GM12878 (cell line): Measurements from ENCODE around the gene SLC35E2B. TPM values are rescaled to one million over a fixed set of nuclear protein-coding genes. Genes with fewer than 3 reads are reported as not detected.

ENCODE experiments used
- ATAC-seq: fragments of 200-7000 bp; cut with Tn5 transposase; 3 replicates; pipeline ENCODE4 v1.9.1; 2020; ENCODE audit warnings: mild to moderate bottlenecking, moderate library complexity
- BruUV-seq: library from RNA; stranded (reverse); fragments of 400-500 nt; replicated peaks from 2 replicates; lab custom pipeline; 2021; lab: Mats Ljungman, UMichigan
- CTCF ChIA-PET: fragments of 300-600 bp; sonication (Branson Sonifier 250); formaldehyde crosslinking; extraction: SDS; loops from one replicate; lab custom pipeline; 2021; ENCODE audit warnings: inconsistent platforms; lab: Yijun Ruan, JAX
- POLR2A ChIA-PET: fragments of 350-600 bp; formaldehyde crosslinking; extraction: SDS; loops from one replicate; lab custom pipeline; 2021; ENCODE audit warnings: inconsistent platforms; lab: Charles Lee
- RAD21 ChIA-PET: fragments of 300-600 bp; sonication (Branson Sonifier 250); formaldehyde crosslinking; loops from one replicate; lab custom pipeline; 2023; ENCODE audit warnings: antibody characterized with exemption; ENCODE audit not compliant: unreplicated experiment; lab: Charles Lee
- SMC1A ChIA-PET: fragments of 300-600 bp; sonication (Branson Sonifier 250); formaldehyde crosslinking; loops from one replicate; lab custom pipeline; 2023; ENCODE audit not compliant: unreplicated experiment, uncharacterized antibody; lab: Charles Lee
- DNase-seq: peaks from one replicate; pipeline ENCODE4 v3.0.0-alpha.2; 2011; ENCODE audit warnings: low read depth, low spot score
- FAIRE-seq: peaks from 3 replicates; lab custom pipeline; 2011; peaks lifted over from hg19 to GRCh38; lab: Jason Lieb, UNC
- H2AFZ ChIP-seq: 2 replicates; pipeline ENCODE4 v1.6.0; 2011; ENCODE audit warnings: low read depth, low read length, control low read depth; ENCODE audit not compliant: control insufficient read depth
- H3K27ac ChIP-seq: 2 replicates; pipeline ENCODE4 v1.5.1; 2011; ENCODE audit warnings: control low read depth; ENCODE audit not compliant: control insufficient read depth, insufficient read depth
- H3K27me3 ChIP-seq, 2 experiments: replicated peaks in 1 of 2; 2 replicates each; pipeline versions ENCODE4 v1.6.0 to v1.6.1; 2011; ENCODE audit warnings: low read length in 1 of 2; ENCODE audit not compliant: control insufficient read depth in 2 of 2, insufficient read depth in 2 of 2
- H3K36me3 ChIP-seq, 2 experiments: 2 replicates each; pipeline ENCODE4 v1.5.1; 2011; ENCODE audit warnings: low read length in 1 of 2; ENCODE audit not compliant: control insufficient read depth in 2 of 2, insufficient read depth in 2 of 2
- H3K4me1 ChIP-seq: 2 replicates; pipeline ENCODE4 v1.6.1; 2011; ENCODE audit warnings: mild to moderate bottlenecking, low read length, moderate library complexity, mixed read lengths; ENCODE audit not compliant: control insufficient read depth, insufficient read depth
- H3K4me2 ChIP-seq: 2 replicates; pipeline ENCODE4 v1.6.0; 2011; ENCODE audit warnings: control low read depth; ENCODE audit not compliant: control insufficient read depth, insufficient read depth
- H3K4me3 ChIP-seq: fragments of 200-600 bp; sonication (generic); 2 replicates; pipeline ENCODE4 v1.5.1; 2016
- H3K79me2 ChIP-seq: 2 replicates; pipeline ENCODE4 v1.6.0; 2011; ENCODE audit warnings: low read length; ENCODE audit not compliant: control insufficient read depth, insufficient read depth
- H3K9ac ChIP-seq: 2 replicates; pipeline ENCODE4 v1.8.0; 2011; ENCODE audit warnings: low read length, control low read depth, mixed read lengths; ENCODE audit not compliant: control insufficient read depth, insufficient read depth
- H3K9me3 ChIP-seq: replicated peaks from 3 replicates; pipeline ENCODE4 v1.5.1; 2011; ENCODE audit warnings: mild to moderate bottlenecking, low read length; ENCODE audit not compliant: control insufficient read depth, insufficient read depth
- H4K20me1 ChIP-seq: 2 replicates; pipeline ENCODE4 v1.6.0; 2011; ENCODE audit not compliant: control insufficient read depth, insufficient read depth
- BCL3 ChIP-seq: IDR thresholded peaks from 2 replicates; pipeline ENCODE4 v1.6.1; 2011; ENCODE audit warnings: borderline replicate concordance, low read depth, mild to moderate bottlenecking, moderate library complexity, low read length; ENCODE audit not compliant: insufficient read depth, poor library complexity, severe bottlenecking
- BMI1 ChIP-seq: fragments of 450-650 bp; IDR thresholded peaks from 2 replicates; pipeline ENCODE4 v1.6.1; 2016; ENCODE audit warnings: mild to moderate bottlenecking, moderate library complexity, borderline replicate concordance
- ETV6 ChIP-seq, 2 experiments: fragments of 450-650 bp in 1 of 2; IDR thresholded peaks in 1 of 2; conservative IDR thresholded peaks in 1 of 2; 2 replicates each; pipeline ENCODE4 v1.6.1; 2014; ENCODE audit warnings: antibody characterized with exemption in 1 of 2, borderline replicate concordance in 1 of 2, low read depth in 1 of 2, mild to moderate bottlenecking in 1 of 2, moderate library complexity in 1 of 2
- HDAC6 ChIP-seq: fragments of 200-600 bp; sonication (generic); IDR thresholded peaks from one replicate; pipeline ENCODE4 v1.8.0; 2017; ENCODE audit warnings: antibody characterized with exemption; ENCODE audit not compliant: unreplicated experiment
- HSF1 ChIP-seq: fragments of 150-350 bp; IDR thresholded peaks from 2 replicates; pipeline ENCODE4 v1.6.1; 2014; ENCODE audit warnings: mild to moderate bottlenecking, low read depth, low read length
- JUND ChIP-seq: IDR thresholded peaks from 2 replicates; pipeline ENCODE4 v1.6.1; 2012; ENCODE audit warnings: low read depth, mild to moderate bottlenecking, low read length, improper control_type of control experiment, moderate library complexity
- SMARCA5 ChIP-seq: fragments of 450-650 bp; IDR thresholded peaks from 2 replicates; pipeline ENCODE4 v1.6.1; 2017; ENCODE audit warnings: mild to moderate bottlenecking
- STAT1 ChIP-seq: fragments of 450-650 bp; conservative IDR thresholded peaks from 2 replicates; pipeline ENCODE4 v1.6.1; 2014; ENCODE audit warnings: antibody characterized with exemption, mild to moderate bottlenecking
- STAT3 ChIP-seq: IDR thresholded peaks from 2 replicates; pipeline ENCODE4 v1.6.1; 2011; ENCODE audit warnings: low read depth, low read length, improper control_type of control experiment
- ZNF207 ChIP-seq: fragments of 450-650 bp; IDR thresholded peaks from 2 replicates; pipeline ENCODE4 v1.6.1; 2014; ENCODE audit warnings: antibody characterized with exemption, mild to moderate bottlenecking, borderline replicate concordance
- ZNF217 ChIP-seq: fragments of 450-650 bp; IDR thresholded peaks from 2 replicates; pipeline ENCODE4 v1.6.1; 2017; ENCODE audit warnings: antibody characterized with exemption, mild to moderate bottlenecking
- ZNF622 ChIP-seq: fragments of 450-650 bp; IDR thresholded peaks from 2 replicates; pipeline ENCODE4 v1.6.1; 2017; ENCODE audit warnings: mild to moderate bottlenecking, inconsistent platforms
- WGBS: methylation state at CpG from one replicate; pipeline ENCODE4 v1.1.6; 2016; ENCODE audit warnings: low lambda C conversion rate; ENCODE audit not compliant: insufficient replicate concordance, insufficient coverage; ENCODE audit errors: missing lambda C conversion rate; 5-methylcytosine and 5-hydroxymethylcytosine counted together
- in situ Hi-C: fragments of 300-500 bp; cut with MboI; formaldehyde crosslinking; loops from 9 replicates; pipeline ENCODE4 v1.14.3; 2018; ENCODE audit warnings: mixed read lengths
- intact Hi-C: fragments of 100-400 bp; cut with micrococcal nuclease; formaldehyde crosslinking; loops from one replicate; pipeline ENCODE4 v1.14.2; 2022; ENCODE audit not compliant: unreplicated experiment
- polyA plus RNA-seq, 11 experiments: library from polyadenylated mRNA; depleted of rRNA in 4 of 11; unstranded in 6 of 11; stranded (reverse) in 5 of 11; fragments of >200 nt; fragmentation: Nextera tagmentation in 4 of 11; fragmentation: Illumina TruSeq in 1 of 11; extraction: Ambion mirVana in 4 of 11; extraction: Trizol in 1 of 11; gene quantifications; 1 replicate in 1 of 11; 2 replicates in 10 of 11; pipeline versions ENCODE4 v1.2.1 to v1.2.3, GENCODE V29; 2011 to 2016; ENCODE audit warnings: inconsistent platforms in 2 of 11, missing spikeins in 2 of 11, low read depth in 1 of 11
- total RNA-seq, 4 experiments: library from RNA; depleted of rRNA in 3 of 4; stranded (reverse); fragments of >200 nt in 3 of 4; fragmentation: Illumina TruSeq in 1 of 4; extraction: Trizol in 1 of 4; gene quantifications; 2 replicates each; pipeline versions ENCODE4 v1.2.1 to v1.2.3, GENCODE V29; 2013 to 2021

Gene SLC35E2B
- total and polyA plus RNA-seq, 10 of the 15 experiments (the other 5 are each of a cell fraction or from before 2014, with no cell fraction given), result 2.6 to 36.7 (median 18.6) TPM

- in situ Hi-C loops, result no loop called here
- H3K4me3 ChIP-seq, result no peak overlapping the region
- no peaks in the 10 kb centered on the region for H3K79me2 ChIP-seq
- no TSS peak for BruUV-seq
- no peak overlapping the region for H3K4me2 ChIP-seq
- H3K27ac ChIP-seq, result no peak overlapping the region
- no peak overlapping the region for H2AFZ ChIP-seq
- ChIA-PET RAD21 (no interaction called here), CTCF (no interaction called here), SMC1A (no interaction called here), POLR2A (no interaction called here)
- ATAC-seq (no peak), FAIRE-seq (no peak), DNase-seq (no peak)
- H3K4me1 ChIP-seq, result no peaks in the 10 kb centered on the region
- H3K27me3 ChIP-seq, result no peaks in the 10 kb centered on the region; a peak in 1 of 4 replicates
- H3K9ac ChIP-seq, result no peak overlapping the region
- intact Hi-C loops, result no loop called here
- no peaks in the 10 kb centered on the region for H3K36me3 ChIP-seq
- no peaks in the 10 kb centered on the region for H4K20me1 ChIP-seq
- WGBS, result 86% methylated on average over 39 of the region's 48 CpGs
- H3K9me3 ChIP-seq, result no peaks in the 10 kb centered on the region
- TF ChIP-seq BCL3 (peak; percentile 54), JUND (no peak), ZNF217 (no peak)
Measured at GRCh38 chr1:1626207-1627141, 66.1 kb downstream of the SLC35E2B start.

GRCh38 chr1:1625824-1626206, 66.8 kb downstream of the SLC35E2B start:
- SMC1A ChIA-PET, result no interaction called here
- no peak for TF ChIP-seq STAT1
- TF ChIP-seq HSF1, result no peak
- no peak for TF ChIP-seq ZNF207
- no peak for TF ChIP-seq BMI1
- TF ChIP-seq ZNF622, result no peak
- no peak for TF ChIP-seq ETV6 (conservative IDR thresholded peaks at IDR 0.05 in 1 of 2, IDR thresholded peaks at IDR 0.05 in 1 of 2; ENCODE audit: borderline replicate concordance in 1 of 2, low read depth in 1 of 2)
- TF ChIP-seq STAT3, result no peak
- no peak for TF ChIP-seq SMARCA5
- TF ChIP-seq HDAC6, result no peak

More at GRCh38 chr1:1625824-1626206, 66.8 kb downstream of the SLC35E2B start:
- Histone ChIP-seq H3K4me1 (no peaks in the 10 kb centered on the region), H4K20me1 (no peaks in the 10 kb centered on the region), H3K9me3 (no peaks in the 10 kb centered on the region), H2AFZ (no peak overlapping the region), H3K36me3 (no peaks in the 10 kb centered on the region), H3K4me3 (no peak overlapping the region), H3K4me2 (no peak overlapping the region), H3K9ac (no peak overlapping the region), H3K79me2 (no peaks in the 10 kb centered on the region), H3K27me3 (no peaks in the 10 kb centered on the region), H3K27ac (no peak overlapping the region)
- no TSS peak for BruUV-seq
- in situ Hi-C loops, result no loop called here
- ChIA-PET CTCF (no interaction called here), POLR2A (no interaction called here), RAD21 (no interaction called here)
- no peak for FAIRE-seq
- DNase-seq, result no peak
- ATAC-seq, result no peak
- intact Hi-C loops, result no loop called here
- 67% methylated on average over 7 of the region's 8 CpGs for WGBS
